DMS53 (cell line): ENCODE data around the gene SPTA1.
"Not testable (repeated sequence)": the region's sequence is repeated elsewhere in the genome, so short reads cannot be mapped to it uniquely, and the experiment has no call there.

Experiments
- DNase-seq: peaks from one replicate; lab custom pipeline; 2025; lab: John Stamatoyannopoulos, UW

The SPTA1 gene

GRCh38 chr1:158686111-158687009, at the start of gene SPTA1:
Gene SPTA1 (minus strand): TSS chr1:158686715. CDS start chr1:158686517, 198 bp downstream.
- peak; percentile 5 for DNase-seq

GRCh38 chr1:158735848-158736247, 49.3 kb upstream of the SPTA1 start:
- no peak for DNase-seq

GRCh38 chr1:158732524-158732923, 46.0 kb upstream of the SPTA1 start:
- DNase-seq = no peak

- no peak for DNase-seq
These were observed 45.2 kb upstream of the SPTA1 start for GRCh38 chr1:158731707-158732106.

- DNase-seq = no peak
These were observed 43.9 kb upstream of the SPTA1 start for GRCh38 chr1:158730453-158730852.

- DNase-seq = no peak
These were observed 42.2 kb upstream of the SPTA1 start for GRCh38 chr1:158728510-158729225.

- DNase-seq = no peak
These were observed 37.9 kb upstream of the SPTA1 start for GRCh38 chr1:158724442-158724841.

GRCh38 chr1:158720620-158721019, 34.1 kb upstream of the SPTA1 start, which contains the start of gene OR6K3:
Gene OR6K3 (minus strand): TSS chr1:158720720. CDS start chr1:158718115, 2,605 bp downstream.
- DNase-seq = no peak

GRCh38 chr1:158719664-158720063, 33.1 kb upstream of the SPTA1 start:
- DNase-seq = no peak

- DNase-seq = no peak
These were observed 30.8 kb upstream of the SPTA1 start for GRCh38 chr1:158717344-158717743.

- DNase-seq = no peak
These were observed 29.8 kb upstream of the SPTA1 start for GRCh38 chr1:158716335-158716734.

- no peak for DNase-seq
These were observed 28.2 kb upstream of the SPTA1 start for GRCh38 chr1:158714754-158715153.

GRCh38 chr1:158711098-158711497, 24.6 kb upstream of the SPTA1 start:
- DNase-seq = no peak

- DNase-seq = no peak
These were observed 19.6 kb upstream of the SPTA1 start for GRCh38 chr1:158706096-158706495.

- no peak for DNase-seq
These were observed 14.0 kb upstream of the SPTA1 start, which contains the start of gene OR6K2 for GRCh38 chr1:158700552-158700951. Gene OR6K2 (minus strand): TSS chr1:158700652. CDS start chr1:158700652, 0 bp downstream.

GRCh38 chr1:158694596-158694995, 8.1 kb upstream of the SPTA1 start:
- DNase-seq = no peak

GRCh38 chr1:158692356-158692755, 5.8 kb upstream of the SPTA1 start:
- DNase-seq = no peak

- DNase-seq = no peak
These were observed 5.4 kb upstream of the SPTA1 start for GRCh38 chr1:158691907-158692306.

GRCh38 chr1:158691149-158691548, 4.6 kb upstream of the SPTA1 start:
- DNase-seq = not testable (repeated sequence)

GRCh38 chr1:158689875-158690274, 3.4 kb upstream of the SPTA1 start:
- no peak for DNase-seq

GRCh38 chr1:158689110-158689509, 2.6 kb upstream of the SPTA1 start:
- DNase-seq = no peak

- not testable (repeated sequence) for DNase-seq
These were observed 1.8 kb upstream of the SPTA1 start for GRCh38 chr1:158688343-158688742.

- no peak for DNase-seq
These were observed 522 bp upstream of the SPTA1 start for GRCh38 chr1:158687037-158687436.
